GM12878 (cell line): ENCODE results near the gene CARD19.

Source experiments
- CTCF ChIP-seq, 3 experiments: IDR thresholded peaks in 2 of 3; conservative IDR thresholded peaks in 1 of 3; 2 replicates each; pipeline ENCODE4 v1.5.1; 2011; ENCODE audit warnings: low read depth in 3 of 3, low read length in 3 of 3, mild to moderate bottlenecking in 3 of 3, control low read depth in 2 of 3, moderate library complexity in 2 of 3, inconsistent platforms in 1 of 3, mixed read lengths in 1 of 3; ENCODE audit not compliant: control insufficient read depth in 2 of 3, insufficient read depth in 1 of 3; ENCODE audit errors: extremely low read depth in 1 of 3
- HDAC6 ChIP-seq: fragments of 200-600 bp; sonication (generic); IDR thresholded peaks from one replicate; pipeline ENCODE4 v1.8.0; 2017; ENCODE audit warnings: antibody characterized with exemption; ENCODE audit not compliant: unreplicated experiment
- NFYB ChIP-seq: IDR thresholded peaks from 2 replicates; pipeline ENCODE4 v1.6.1; 2011; ENCODE audit warnings: low read depth, mild to moderate bottlenecking, low read length, improper control_type of control experiment, moderate library complexity; ENCODE audit not compliant: insufficient read depth
- POLR2A ChIP-seq: IDR thresholded peaks from 2 replicates; pipeline ENCODE4 v1.6.1; 2011; ENCODE audit warnings: low read depth, mild to moderate bottlenecking, low read length
- RFX5 ChIP-seq: IDR thresholded peaks from 2 replicates; pipeline ENCODE4 v1.6.1; 2011; ENCODE audit warnings: low read depth, low read length, improper control_type of control experiment

- TF ChIP-seq RFX5 = no peak
- no peak for TF ChIP-seq CTCF (IDR thresholded peaks at IDR 0.05 in 2 of 3, conservative IDR thresholded peaks at IDR 0.05 in 1 of 3; ENCODE audit: control insufficient read depth in 2 of 3, extremely low read depth in 1 of 3, insufficient read depth in 1 of 3, low read depth in 3 of 3, low read length in 3 of 3)
- TF ChIP-seq NFYB = no peak
- TF ChIP-seq HDAC6 = no peak
- TF ChIP-seq POLR2A = no peak
Observed at GRCh38 chr9:93131599-93132286, 35.7 kb downstream of the CARD19 start.
